ENCODE data around the gene BMAL1. TPM values are rescaled to one million over a fixed set of nuclear protein-coding genes. Genes with fewer than 3 reads are reported as not detected.

Gene BMAL1
- total and polyA plus RNA-seq, 2 of the 8 experiments (the other 6 are each of a cell fraction or from before 2014, with no cell fraction given), result 6.8 to 6.9 TPM

GRCh38 chr11:13421561-13421960, 144.0 kb downstream of the BMAL1 start:
- ChIA-PET CTCF (ENCODE audit: partially characterized antibody) (interaction anchor here (0.8 to 1.4 kb wide), 3 partner anchors 19 to 183 kb away, joined by 3 read pairs; no protein-coding TSS in a partner anchor), POLR2A (ENCODE audit: partially characterized antibody) (interaction anchor here (1.1 kb wide), 1 partner anchor 60 kb away, joined by 3 read pairs; no protein-coding TSS in a partner anchor)

More at GRCh38 chr11:13421561-13421960, 144.0 kb downstream of the BMAL1 start:
- Histone ChIP-seq H2BK120ac (replicated peaks; ENCODE audit: low read depth, low read length) (no peak overlapping the region), H3K23ac (ENCODE audit: insufficient read length) (no peak overlapping the region), H3K18ac (ENCODE audit: extremely low read depth, low read length) (no peak overlapping the region), H3K36me3 (ENCODE audit: control insufficient read depth in 2 of 4, insufficient read depth in 4 of 4, low read length in 3 of 4) (no peaks in the 10 kb centered on the region; a peak in 1 of 8 replicates), H3K27me3 (replicated peaks in 1 of 4; ENCODE audit: control insufficient read depth in 3 of 4, extremely low read depth in 1 of 4, insufficient read depth in 3 of 4, low read length in 3 of 4) (no peaks in the 10 kb centered on the region), H3K4me2 (ENCODE audit: insufficient read depth in 1 of 2, low read depth in 2 of 2, low read length in 2 of 2) (no peak overlapping the region), H3K9ac (replicated peaks in 1 of 4; ENCODE audit: extremely low read depth in 1 of 4, low read depth in 3 of 4, low read length in 3 of 4) (no peak overlapping the region), H4K5ac (ENCODE audit: insufficient read length, low read depth, low read length) (no peak overlapping the region), H3K14ac (ENCODE audit: insufficient read length) (no peak overlapping the region), H3K4me3 (ENCODE audit: extremely low read depth in 1 of 4, insufficient read depth in 2 of 4, low read depth in 3 of 4, low read length in 4 of 4) (no peak overlapping the region), H4K8ac (ENCODE audit: extremely low read depth, insufficient read depth, low read length) (no peak overlapping the region), H3K79me1 (ENCODE audit: low read depth, low read length) (no peaks in the 10 kb centered on the region), H2AFZ (ENCODE audit: low read length) (no peak overlapping the region), H2BK20ac (ENCODE audit: low read length) (no peak overlapping the region), H3K56ac (replicated peaks; ENCODE audit: insufficient read length, low read depth, low read length) (no peak overlapping the region), H4K20me1 (replicated peaks in 1 of 2; ENCODE audit: control insufficient read depth in 1 of 2, insufficient read depth in 2 of 2, low read length in 2 of 2) (no peaks in the 10 kb centered on the region), H2BK5ac (ENCODE audit: low read depth, low read length) (no peak overlapping the region), H2AK5ac (ENCODE audit: low read depth, low read length) (no peak overlapping the region), H4K91ac (replicated peaks; ENCODE audit: insufficient read length, low read length) (no peak overlapping the region), H3K27ac (ENCODE audit: low read depth, low read length) (no peak overlapping the region), H2BK12ac (ENCODE audit: low read depth, low read length) (no peak overlapping the region), H3K79me2 (ENCODE audit: control insufficient read depth in 1 of 2, insufficient read depth in 2 of 2, low read length in 2 of 2) (0 out of 4 replicates have a peak, but pooled peaks cover 0 to under 1% of the 10 kb centered on the region in 2 experiments), H3K9me3 (ENCODE audit: insufficient read depth in 2 of 2, low read depth in 1 of 2, low read length in 1 of 2) (no peaks in the 10 kb centered on the region), H2BK15ac (ENCODE audit: low read length) (no peak overlapping the region), H3K4me1 (replicated peaks in 1 of 4; ENCODE audit: control insufficient read depth in 3 of 4, insufficient read depth in 4 of 4, low read length in 3 of 4) (no peaks in the 10 kb centered on the region), H3K23me2 (ENCODE audit: low read depth, low read length) (no peaks in the 10 kb centered on the region), H3K4ac (replicated peaks; ENCODE audit: insufficient read length, low read depth, low read length) (no peak overlapping the region)
- FAIRE-seq, result no peak
- no peak for DNase-seq (ENCODE audit: low read depth in 1 of 2, low spot score in 2 of 2)
- TF ChIP-seq ZNF274 (IDR thresholded peaks at IDR 0.05; ENCODE audit: borderline replicate concordance, extremely low read depth, low read length), result no peak
- TF ChIP-seq, protein P1, sequence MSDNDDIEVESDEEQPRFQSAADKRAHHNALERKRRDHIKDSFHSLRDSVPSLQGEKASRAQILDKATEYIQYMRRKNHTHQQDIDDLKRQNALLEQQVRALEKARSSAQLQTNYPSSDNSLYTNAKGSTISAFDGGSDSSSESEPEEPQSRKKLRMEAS (IDR thresholded peaks at IDR 0.05), result no peak
- 91% methylated on average over 6 of the region's 6 CpGs; no CpG with 5 or more reads in 1 of the 2 experiments for WGBS, 2 experiments (ENCODE audit: extremely low coverage in 1 of 2, insufficient coverage in 1 of 2, insufficient read length in 1 of 2, insufficient replicate concordance in 2 of 2, low coverage in 1 of 2, low lambda C conversion rate in 2 of 2, missing lambda C conversion rate in 1 of 2)

All from H1 (cell line).